Measurements from ENCODE around the gene ERICH4. TPM values are rescaled to one million over a fixed set of nuclear protein-coding genes. Genes with fewer than 3 reads are reported as not detected.

The ERICH4 gene, protein sequence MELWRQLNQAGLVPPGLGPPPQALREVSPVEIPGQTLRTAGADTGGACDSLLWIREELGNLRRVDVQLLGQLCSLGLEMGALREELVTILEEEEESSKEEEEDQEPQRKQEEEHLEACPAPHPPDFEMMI
- not detected for total RNA-seq

DNA sequence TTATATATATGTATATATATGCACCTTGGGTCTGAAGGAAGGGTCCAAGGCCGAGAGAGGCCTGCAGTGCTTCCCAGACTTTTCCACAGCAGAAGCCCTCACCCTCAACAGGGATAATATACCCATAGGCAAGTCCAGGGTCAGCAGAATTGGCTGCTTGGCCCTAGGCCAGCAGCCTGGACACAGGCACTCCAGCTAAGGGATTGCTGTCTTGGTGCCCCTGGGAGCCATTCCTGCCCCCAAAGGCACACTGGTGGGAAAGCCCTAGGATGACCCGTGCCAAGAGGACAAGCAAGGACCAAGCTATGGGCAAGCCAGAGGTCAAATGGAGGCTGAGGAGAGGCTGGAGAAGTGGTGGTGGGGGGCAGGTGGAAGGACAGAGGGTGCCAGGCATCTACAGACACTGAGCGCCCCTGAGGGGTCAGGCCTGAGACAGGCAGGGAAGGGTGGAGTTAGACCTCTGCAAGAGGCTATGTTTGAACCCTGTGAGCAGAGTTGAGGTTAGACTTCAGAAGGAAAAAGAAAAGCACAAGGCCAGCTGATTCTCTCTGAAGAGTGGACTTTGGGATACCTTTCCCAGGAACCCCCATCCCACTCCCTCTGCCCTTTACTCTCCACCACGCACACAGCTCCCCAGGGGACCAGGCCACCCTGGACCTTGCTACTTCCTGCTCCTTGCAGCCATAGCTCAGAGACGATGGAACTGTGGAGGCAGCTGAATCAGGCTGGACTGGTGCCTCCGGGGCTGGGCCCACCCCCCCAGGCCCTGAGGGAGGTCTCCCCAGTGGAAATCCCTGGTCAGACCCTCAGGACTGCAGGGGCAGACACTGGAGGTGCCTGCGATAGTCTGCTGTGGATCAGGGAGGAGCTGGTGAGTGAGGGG lies at the start of gene ERICH4:
ERICH4 (plus strand) TSS at position 684 of the 883 bp plus-strand sequence; CDS start at position 698, 14 bp downstream.
- CTCF ChIA-PET = no interaction called here
- intact Hi-C loops (cut with DNase I, micrococcal nuclease) = no loop called here

GRCh38 chr19:41395355-41395754 lies 47.6 kb upstream of the ERICH4 start:
- POLR2A ChIA-PET = no interaction called here
- Mint-ChIP-seq H3K27ac (peak overlapping the region; percentile 2), H3K27me3 (no peaks in the 10 kb centered on the region), H3K4me1 (peaks cover 27% of the 10 kb centered on the region), H3K4me3 (peak overlapping the region; percentile 97), H3K36me3 (ENCODE audit: low read depth) (peaks cover 15% of the 10 kb centered on the region), H3K9me3 (ENCODE audit: low read depth) (no peaks in the 10 kb centered on the region)
- CTCF ChIA-PET = no interaction called here
- intact Hi-C loops (cut with DNase I, micrococcal nuclease) = loop anchor here in 1 of 2 experiments (5.0 kb wide), 3 partner anchors 137 to 1108 kb away; partner anchors contain the start of genes AKT2 and SERTAD3
- no peak for DNase-seq
- ATAC-seq = no peak

More for the DNA sequence above, at the start of gene ERICH4:
- H3K36me3 Mint-ChIP-seq (ENCODE audit: low read depth) = peaks cover 1% of the 10 kb centered on the region
- H3K27me3 Mint-ChIP-seq = peaks cover 9% of the 10 kb centered on the region
- ATAC-seq (no peak), DNase-seq (no peak)
- H3K4me3 Mint-ChIP-seq = no peak within 1 kb of the TSS
- POLR2A ChIA-PET = no interaction called here
- H3K4me1 Mint-ChIP-seq = peaks cover 13% of the 10 kb centered on the region
- H3K27ac Mint-ChIP-seq = no peak within 1 kb of the TSS
- no peaks in the 10 kb centered on the region for H3K9me3 Mint-ChIP-seq (ENCODE audit: low read depth)

GRCh38 chr19:41397086-41398049 lies 45.6 kb upstream of the ERICH4 start, which contains the start of the genes BCKDHA and EXOSC5:
Gene BCKDHA (plus strand): TSS chr19:41397818. CDS start chr19:41397828, 10 bp downstream.
Gene EXOSC5 (minus strand): TSS chr19:41397359. CDS start chr19:41397328, 31 bp downstream.
- Mint-ChIP-seq H3K4me3 (peak within 1 kb of the TSS; percentile 97), H3K36me3 (ENCODE audit: low read depth) (peaks cover 8% of the 10 kb centered on the region), H3K9me3 (ENCODE audit: low read depth) (no peaks in the 10 kb centered on the region), H3K27me3 (no peaks in the 10 kb centered on the region), H3K4me1 (peaks cover 31% of the 10 kb centered on the region), H3K27ac (peak within 1 kb of the TSS; percentile 97)
- ChIA-PET CTCF (interaction anchor here (1.5 kb wide), 1 partner anchor 43 kb away, joined by 4 read pairs; the partner anchor contains the start of gene DMAC2), POLR2A (no interaction called here)
- ATAC-seq = peak; percentile 100
- intact Hi-C loops (cut with DNase I, micrococcal nuclease) = loop anchor here (1.0 to 5.0 kb wide), 16 partner anchors 33 to 1110 kb away; partner anchors contain the start of genes B9D2 (in 2 of the 2), DMAC2 (in 2 of the 2), HNRNPUL1 (in 2 of the 2) and ACTMAP (in 1 of the 2)
- DNase-seq = peak; percentile 99

DNA sequence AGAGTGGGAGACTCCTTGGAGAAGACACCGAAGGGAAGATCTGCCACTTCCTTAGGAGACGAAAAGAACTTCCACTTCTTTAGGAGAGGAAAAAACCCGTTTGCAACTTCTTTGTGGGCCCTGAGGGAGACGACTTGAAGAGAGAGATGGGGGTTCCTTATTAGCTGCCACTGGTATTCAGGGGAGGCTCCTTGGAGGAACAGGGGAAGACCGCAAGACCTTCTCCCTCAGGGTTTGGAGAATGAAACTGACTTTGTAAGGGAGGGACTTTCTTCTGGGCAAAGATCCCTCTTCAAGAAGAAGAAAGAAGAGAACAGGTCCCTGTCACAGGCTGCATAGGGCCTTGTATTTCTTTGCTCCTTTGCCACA lies 44.9 kb upstream of the ERICH4 start:
- Mint-ChIP-seq H3K4me3 (peak overlapping the region; percentile 97), H3K36me3 (ENCODE audit: low read depth) (peaks cover 8% of the 10 kb centered on the region), H3K4me1 (peaks cover 31% of the 10 kb centered on the region), H3K9me3 (ENCODE audit: low read depth) (no peaks in the 10 kb centered on the region), H3K27me3 (no peaks in the 10 kb centered on the region), H3K27ac (peak overlapping the region; percentile 97)
- ATAC-seq (no peak), DNase-seq (no peak)
- intact Hi-C loops (cut with DNase I, micrococcal nuclease) = loop anchor here in 1 of 2 experiments (5.0 kb wide), 3 partner anchors 134 to 1111 kb away; partner anchors contain the start of genes AKT2 and SERTAD3
- ChIA-PET CTCF (interaction anchor here (0.7 to 1.5 kb wide), 3 partner anchors 34 to 165 kb away, joined by 3 to 4 read pairs (median 4); partner anchors contain the start of genes B9D2 and DMAC2), POLR2A (interaction anchor here (1.2 kb wide), 1 partner anchor 41 kb away, joined by 5 read pairs; the partner anchor contains the start of gene DMAC2)

GRCh38 chr19:41398598-41398997 lies 44.4 kb upstream of the ERICH4 start:
- ATAC-seq = no peak
- intact Hi-C loops (cut with DNase I, micrococcal nuclease) = loop anchor here in 1 of 2 experiments (5.0 kb wide), 3 partner anchors 134 to 1111 kb away; partner anchors contain the start of genes AKT2 and SERTAD3
- H3K9me3 Mint-ChIP-seq (ENCODE audit: low read depth) = no peaks in the 10 kb centered on the region
- ChIA-PET CTCF (interaction anchor here (0.7 to 1.5 kb wide), 3 partner anchors 35 to 165 kb away, joined by 3 to 4 read pairs (median 4); partner anchors contain the start of genes B9D2 and DMAC2), POLR2A (interaction anchor here (1.2 kb wide), 1 partner anchor 41 kb away, joined by 5 read pairs; the partner anchor contains the start of gene DMAC2)
- H3K4me3 Mint-ChIP-seq = peak overlapping the region; percentile 97
- H3K27me3 Mint-ChIP-seq = no peaks in the 10 kb centered on the region
- H3K27ac Mint-ChIP-seq = peak overlapping the region; percentile 97
- DNase-seq = no peak
- peaks cover 8% of the 10 kb centered on the region for H3K36me3 Mint-ChIP-seq (ENCODE audit: low read depth)
- H3K4me1 Mint-ChIP-seq = peaks cover 34% of the 10 kb centered on the region

DNA sequence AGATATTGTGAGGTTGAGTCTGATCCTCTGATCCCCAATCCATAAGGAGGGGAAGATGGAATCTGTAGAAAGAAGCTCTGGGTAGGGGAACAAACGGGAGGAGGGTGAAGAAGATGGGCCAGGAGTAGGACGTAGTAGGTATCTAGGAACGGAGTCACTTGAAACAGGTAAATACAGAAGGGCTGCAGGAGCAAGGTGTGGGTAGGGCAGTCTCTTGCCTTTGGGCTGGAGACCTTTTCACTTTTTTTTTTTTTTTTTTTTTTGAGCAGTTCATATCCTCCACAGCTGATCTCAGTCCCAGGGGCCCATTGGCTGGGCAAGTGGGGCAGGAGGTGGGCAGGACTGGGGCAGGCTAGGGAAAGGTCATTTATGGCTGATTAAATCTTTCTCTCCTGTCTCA lies 43.9 kb upstream of the ERICH4 start:
- Mint-ChIP-seq H3K27ac (peak overlapping the region; percentile 97), H3K4me3 (peak overlapping the region; percentile 97), H3K4me1 (peaks cover 34% of the 10 kb centered on the region), H3K9me3 (ENCODE audit: low read depth) (no peaks in the 10 kb centered on the region), H3K27me3 (no peaks in the 10 kb centered on the region), H3K36me3 (ENCODE audit: low read depth) (peaks cover 8% of the 10 kb centered on the region)
- ChIA-PET POLR2A (interaction anchor here (1.2 kb wide), 1 partner anchor 40 kb away, joined by 5 read pairs; the partner anchor contains the start of gene DMAC2), CTCF (interaction anchor here (1.1 to 1.5 kb wide), 2 partner anchors 35 to 41 kb away, joined by 4 read pairs; partner anchors contain the start of genes B9D2 and DMAC2)
- intact Hi-C loops (cut with DNase I, micrococcal nuclease) = loop anchor here in 1 of 2 experiments (5.0 kb wide), 3 partner anchors 133 to 1112 kb away; partner anchors contain the start of genes AKT2 and SERTAD3
- ATAC-seq (no peak), DNase-seq (peak; percentile 18)

GRCh38 chr19:41399525-41399924 lies 43.4 kb upstream of the ERICH4 start:
- ATAC-seq (no peak), DNase-seq (no peak)
- Mint-ChIP-seq H3K4me3 (no peak overlapping the region), H3K27ac (no peak overlapping the region), H3K9me3 (ENCODE audit: low read depth) (no peaks in the 10 kb centered on the region), H3K36me3 (ENCODE audit: low read depth) (peaks cover 8% of the 10 kb centered on the region), H3K27me3 (no peaks in the 10 kb centered on the region), H3K4me1 (peaks cover 34% of the 10 kb centered on the region)
- POLR2A ChIA-PET = no interaction called here
- intact Hi-C loops (cut with DNase I, micrococcal nuclease) = loop anchor here in 1 of 2 experiments (5.0 kb wide), 3 partner anchors 133 to 1112 kb away; partner anchors contain the start of genes AKT2 and SERTAD3
- CTCF ChIA-PET = no interaction called here

DNA sequence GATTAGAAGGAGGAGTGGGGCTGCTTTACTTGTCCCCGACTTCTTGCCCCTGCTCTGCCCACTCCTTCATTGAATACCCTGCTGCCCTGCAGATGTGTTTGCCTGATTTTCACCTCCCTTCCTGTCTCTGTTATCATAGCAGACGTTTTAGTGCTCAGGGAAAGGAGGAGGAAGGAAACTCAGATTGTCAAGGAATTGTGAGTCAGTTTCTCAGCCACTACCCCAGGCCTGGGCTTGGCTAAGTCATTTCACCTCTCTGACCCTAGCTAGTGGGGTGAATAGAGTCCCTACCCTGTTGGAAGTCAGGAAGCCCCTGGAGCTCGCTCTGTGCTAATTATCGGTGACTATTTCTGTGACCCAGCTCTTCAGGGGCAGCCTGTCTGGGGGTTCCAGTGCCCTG lies 41.5 kb upstream of the ERICH4 start:
- intact Hi-C loops (cut with DNase I, micrococcal nuclease) = no loop called here
- Mint-ChIP-seq H3K9me3 (ENCODE audit: low read depth) (no peaks in the 10 kb centered on the region), H3K4me1 (peaks cover 23% of the 10 kb centered on the region), H3K4me3 (no peak overlapping the region), H3K36me3 (ENCODE audit: low read depth) (peaks cover 3% of the 10 kb centered on the region), H3K27me3 (no peaks in the 10 kb centered on the region), H3K27ac (no peak overlapping the region)
- DNase-seq = no peak
- ChIA-PET CTCF (no interaction called here), POLR2A (no interaction called here)
- no peak for ATAC-seq

- H3K9me3 Mint-ChIP-seq (ENCODE audit: low read depth) = no peaks in the 10 kb centered on the region
- H3K27ac Mint-ChIP-seq = no peak overlapping the region
- H3K4me3 Mint-ChIP-seq = no peak overlapping the region
- intact Hi-C loops (cut with DNase I, micrococcal nuclease) = no loop called here
- ATAC-seq (no peak), DNase-seq (no peak)
- ChIA-PET POLR2A (interaction anchor here (0.6 kb wide), 1 partner anchor 60 kb away, joined by 3 read pairs; no protein-coding TSS in a partner anchor), CTCF (interaction anchor here (0.9 kb wide), 1 partner anchor 24 kb away, joined by 3 read pairs; no protein-coding TSS in a partner anchor)
- peaks cover 22% of the 10 kb centered on the region for H3K4me1 Mint-ChIP-seq
- H3K36me3 Mint-ChIP-seq (ENCODE audit: low read depth) = peaks cover 2% of the 10 kb centered on the region
- no peaks in the 10 kb centered on the region for H3K27me3 Mint-ChIP-seq
Observed at GRCh38 chr19:41402010-41402409, 40.9 kb upstream of the ERICH4 start.
